ENCODE data around the gene ADAMTSL5. TPM values are rescaled to one million over a fixed set of nuclear protein-coding genes. Genes with fewer than 3 reads are reported as not detected.

Gene ADAMTSL5
- total and polyA plus RNA-seq, 2 of the 8 experiments (the other 6 are each of a cell fraction or from before 2014, with no cell fraction given): 0.82 to 0.99 TPM

DNA sequence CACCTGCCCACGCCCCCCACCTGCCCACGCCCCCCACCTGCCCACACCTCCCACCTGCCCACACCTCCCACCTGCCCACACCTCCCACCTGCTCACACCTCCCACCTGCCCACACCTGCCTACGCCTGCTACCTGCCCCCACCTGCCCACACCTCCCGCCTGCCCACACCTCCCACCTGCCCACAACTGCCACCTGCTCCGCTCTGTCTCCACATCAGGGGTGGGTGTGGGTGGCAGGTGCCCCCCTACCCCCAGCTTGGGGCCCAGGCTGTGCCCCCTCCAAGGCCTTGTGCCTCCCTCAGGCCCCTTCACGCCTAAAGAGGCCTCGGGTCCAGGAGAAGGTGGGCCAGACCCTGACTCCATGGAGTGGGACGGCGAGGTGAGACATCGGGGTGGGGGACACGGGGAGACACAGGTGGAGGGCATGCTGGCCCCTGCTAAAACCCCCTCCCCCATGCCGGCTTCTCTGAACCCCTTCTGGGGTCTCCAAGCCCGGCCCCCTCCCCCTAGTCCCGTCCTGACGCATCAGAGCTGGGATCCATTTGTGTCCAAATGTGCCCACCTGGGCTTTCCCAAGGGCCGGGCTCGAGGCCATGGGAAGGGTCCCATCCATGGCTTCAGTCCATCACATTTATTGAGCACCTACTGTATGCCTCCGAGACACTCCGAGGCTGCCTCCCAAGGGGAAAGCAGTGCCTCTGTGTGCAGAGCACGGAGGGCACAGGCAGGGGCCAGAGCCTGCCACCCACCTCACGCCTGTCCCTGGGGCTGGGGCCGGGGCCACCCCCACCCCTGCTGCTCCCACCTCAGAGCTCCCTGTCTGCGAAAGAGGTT is 16.0 kb upstream of the ADAMTSL5 start:
- no peak overlapping the region for H3K9ac ChIP-seq (replicated peaks in 1 of 4; ENCODE audit: extremely low read depth in 1 of 4, low read depth in 3 of 4, low read length in 3 of 4)
- no peak overlapping the region for H3K23ac ChIP-seq (ENCODE audit: insufficient read length)
- FAIRE-seq (no peak), DNase-seq (ENCODE audit: low read depth in 1 of 2, low spot score in 2 of 2) (peak in 1 of 2 experiments; percentile 43)
- H3K56ac ChIP-seq (replicated peaks; ENCODE audit: insufficient read length, low read depth, low read length): no peak overlapping the region
- H2BK5ac ChIP-seq (ENCODE audit: low read depth, low read length): no peak overlapping the region
- no peaks in the 10 kb centered on the region for H3K9me3 ChIP-seq (ENCODE audit: insufficient read depth in 2 of 2, low read depth in 1 of 2, low read length in 1 of 2)
- peaks cover 0 to 3% (median 1%) of the 10 kb centered on the region in 4 experiments; a peak in 3 of 7 replicates for H3K4me1 ChIP-seq (replicated peaks in 1 of 4; ENCODE audit: control insufficient read depth in 3 of 4, insufficient read depth in 4 of 4, low read length in 3 of 4)
- ChIA-PET CTCF (ENCODE audit: partially characterized antibody) (no interaction called here), POLR2A (ENCODE audit: partially characterized antibody) (no interaction called here)
- peaks cover 8% of the 10 kb centered on the region; the same call in 1 of the 2 replicates for H3K23me2 ChIP-seq (ENCODE audit: low read depth, low read length)
- H2AFZ ChIP-seq (ENCODE audit: low read length): no peak overlapping the region
- no peaks in the 10 kb centered on the region for H3K79me1 ChIP-seq (ENCODE audit: low read depth, low read length)
- no peak overlapping the region for H2AK5ac ChIP-seq (ENCODE audit: low read depth, low read length)
- no peak overlapping the region for H3K27ac ChIP-seq (ENCODE audit: low read depth, low read length)
- H3K4me2 ChIP-seq (ENCODE audit: insufficient read depth in 1 of 2, low read depth in 2 of 2, low read length in 2 of 2): no peak overlapping the region
- no peaks in the 10 kb centered on the region for H3K79me2 ChIP-seq (ENCODE audit: control insufficient read depth in 1 of 2, insufficient read depth in 2 of 2, low read length in 2 of 2)
- H3K4me3 ChIP-seq (ENCODE audit: extremely low read depth in 1 of 4, insufficient read depth in 2 of 4, low read depth in 3 of 4, low read length in 4 of 4): no peak overlapping the region
- no peaks in the 10 kb centered on the region; a peak in 1 of 8 replicates for H3K36me3 ChIP-seq (ENCODE audit: control insufficient read depth in 2 of 4, insufficient read depth in 4 of 4, low read length in 3 of 4)
- no peak overlapping the region for H3K4ac ChIP-seq (replicated peaks; ENCODE audit: insufficient read length, low read depth, low read length)
- no peak overlapping the region for H4K8ac ChIP-seq (ENCODE audit: extremely low read depth, insufficient read depth, low read length)
- no peak overlapping the region for H2BK12ac ChIP-seq (ENCODE audit: low read depth, low read length)
- H4K20me1 ChIP-seq (replicated peaks in 1 of 2; ENCODE audit: control insufficient read depth in 1 of 2, insufficient read depth in 2 of 2, low read length in 2 of 2): peaks cover 8 to 14% of the 10 kb centered on the region in 2 experiments
- no peak overlapping the region for H2BK120ac ChIP-seq (replicated peaks; ENCODE audit: low read depth, low read length)
- H4K91ac ChIP-seq (replicated peaks; ENCODE audit: insufficient read length, low read length): no peak overlapping the region
- 92% methylated on average over 16 of the region's 23 CpGs; no CpG with 5 or more reads in 1 of the 2 experiments for WGBS, 2 experiments (ENCODE audit: extremely low coverage in 1 of 2, insufficient coverage in 1 of 2, insufficient read length in 1 of 2, insufficient replicate concordance in 2 of 2, low coverage in 1 of 2, low lambda C conversion rate in 2 of 2, missing lambda C conversion rate in 1 of 2)
- no peak overlapping the region for H2BK20ac ChIP-seq (ENCODE audit: low read length)
- no peak overlapping the region for H3K18ac ChIP-seq (ENCODE audit: extremely low read depth, low read length)
- no peak overlapping the region for H2BK15ac ChIP-seq (ENCODE audit: low read length)
- H3K27me3 ChIP-seq (replicated peaks in 1 of 4; ENCODE audit: control insufficient read depth in 3 of 4, extremely low read depth in 1 of 4, insufficient read depth in 3 of 4, low read length in 3 of 4): peaks cover 15 to 20% (median 19%) of the 10 kb centered on the region in 4 experiments
- H4K5ac ChIP-seq (ENCODE audit: insufficient read length, low read depth, low read length): no peak overlapping the region
- no peak overlapping the region for H3K14ac ChIP-seq (ENCODE audit: insufficient read length)
- TF ChIP-seq PHF8 (conservative IDR thresholded peaks at IDR 0.05; ENCODE audit: low read depth, low read length): no peak
- TF ChIP-seq POU5F1 (IDR thresholded peaks at IDR 0.05; ENCODE audit: low read depth, low read length): no peak
- TF ChIP-seq E2F6 (IDR thresholded peaks at IDR 0.05): no peak
- TF ChIP-seq RNF2 (IDR thresholded peaks at IDR 0.05; ENCODE audit: borderline replicate concordance, low read depth, low read length, missing control alignments, poor library complexity, severe bottlenecking): no peak
- no peak for TF ChIP-seq KDM5A (IDR thresholded peaks at IDR 0.05; ENCODE audit: low read length)
- TF ChIP-seq SIN3A (conservative IDR thresholded peaks at IDR 0.05 in 1 of 2, IDR thresholded peaks at IDR 0.05 in 1 of 2; ENCODE audit: low read depth in 1 of 2, low read length in 2 of 2): no peak
- TF ChIP-seq BCL11A (IDR thresholded peaks at IDR 0.05; ENCODE audit: low read depth in 2 of 2, low read length in 2 of 2): no peak
- no peak for TF ChIP-seq MAFK (IDR thresholded peaks at IDR 0.05; ENCODE audit: low read depth, low read length)
- no peak for TF ChIP-seq USF2 (IDR thresholded peaks at IDR 0.05; ENCODE audit: low read length)
